ENCODE measurements around the gene CPXM2.

The CPXM2 gene

DNA sequence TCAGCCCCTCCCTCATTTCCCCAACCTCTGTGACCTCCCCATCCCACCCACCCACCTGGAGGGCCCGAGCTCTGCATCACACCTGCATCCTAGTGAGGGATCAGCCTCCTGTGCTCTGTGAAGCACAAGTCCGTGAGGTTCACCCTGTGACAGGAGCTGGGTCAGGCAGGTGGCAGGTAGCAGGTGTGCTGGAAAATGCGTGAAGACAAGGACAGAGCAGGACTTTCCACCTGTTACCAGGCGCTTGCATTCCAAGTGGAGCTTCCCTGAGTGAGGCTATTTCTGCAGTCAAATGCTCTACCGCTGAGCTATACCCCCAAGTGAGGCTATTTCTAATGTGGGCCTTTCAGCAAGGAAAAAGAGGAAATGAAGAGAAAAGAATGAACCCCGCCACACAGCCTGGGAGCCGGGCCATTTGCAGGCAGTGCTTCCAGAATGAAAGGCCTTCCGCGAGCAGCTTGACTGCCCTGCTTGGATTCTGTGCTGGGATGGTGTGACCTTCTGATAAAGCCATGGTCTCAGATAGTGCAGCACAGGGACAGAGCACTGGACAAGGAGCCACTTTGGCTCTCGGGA, 13.3 kb upstream of the CPXM2 start:
- ATAC-seq: no peak

DNA sequence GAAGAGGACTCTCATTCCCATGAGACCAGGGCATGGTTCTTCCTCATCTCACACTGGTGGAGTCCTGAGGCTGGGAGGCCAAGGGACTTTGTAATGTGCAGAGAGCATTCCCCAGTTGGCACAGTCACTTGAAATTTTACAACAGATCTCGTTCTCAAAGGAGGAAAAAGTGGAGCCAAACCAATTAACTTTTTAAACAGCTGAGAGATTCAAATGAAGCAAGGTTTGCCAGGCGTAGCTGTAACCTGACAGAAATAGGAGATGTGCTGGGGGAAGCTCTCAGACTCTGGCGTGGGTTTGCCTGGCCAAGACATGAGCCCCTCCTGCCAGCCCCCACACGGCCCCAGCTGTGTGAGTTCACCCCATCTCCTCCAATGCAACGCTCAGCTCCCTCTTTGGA, 12.0 kb upstream of the CPXM2 start:
- ATAC-seq: no peak

DNA sequence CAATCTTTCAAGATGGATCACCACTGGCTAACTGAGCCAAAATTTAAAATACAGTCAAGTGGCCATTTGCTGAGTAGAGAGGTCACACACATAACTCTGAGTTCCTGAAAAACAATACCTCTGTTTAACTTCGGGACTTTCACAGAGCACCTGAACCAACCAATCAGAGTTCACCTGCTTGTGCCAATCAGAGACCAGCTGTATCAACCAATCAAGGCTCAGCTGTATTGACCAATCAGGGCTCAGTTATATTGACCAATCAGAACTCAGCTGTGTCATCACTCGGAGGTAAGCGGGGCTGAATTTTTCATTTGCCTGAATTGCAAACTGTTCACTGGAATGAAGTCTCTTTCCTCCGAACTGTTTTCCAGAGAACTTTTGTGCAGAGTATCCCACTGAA, 10.0 kb upstream of the CPXM2 start:
- no peak for ATAC-seq

DNA sequence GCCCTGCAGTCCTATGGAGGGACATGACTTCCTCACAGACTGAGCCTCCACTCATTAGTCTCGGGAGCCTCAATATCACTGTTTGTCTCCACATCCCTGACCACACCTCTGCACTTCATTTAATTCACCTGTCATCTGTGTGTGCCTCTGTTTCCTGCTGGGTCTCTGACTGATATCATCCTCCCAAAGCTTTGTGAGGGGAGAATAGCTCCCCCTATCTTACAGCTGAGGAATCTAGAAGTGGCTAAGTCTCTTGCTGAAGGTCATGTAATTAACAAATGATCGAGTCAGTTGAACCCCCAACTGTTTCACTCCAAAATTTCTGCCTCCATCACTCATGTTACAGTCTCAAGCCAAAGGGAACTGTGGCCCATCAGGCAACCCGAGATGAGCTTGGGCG, 5.5 kb upstream of the CPXM2 start:
- no peak for ATAC-seq

DNA sequence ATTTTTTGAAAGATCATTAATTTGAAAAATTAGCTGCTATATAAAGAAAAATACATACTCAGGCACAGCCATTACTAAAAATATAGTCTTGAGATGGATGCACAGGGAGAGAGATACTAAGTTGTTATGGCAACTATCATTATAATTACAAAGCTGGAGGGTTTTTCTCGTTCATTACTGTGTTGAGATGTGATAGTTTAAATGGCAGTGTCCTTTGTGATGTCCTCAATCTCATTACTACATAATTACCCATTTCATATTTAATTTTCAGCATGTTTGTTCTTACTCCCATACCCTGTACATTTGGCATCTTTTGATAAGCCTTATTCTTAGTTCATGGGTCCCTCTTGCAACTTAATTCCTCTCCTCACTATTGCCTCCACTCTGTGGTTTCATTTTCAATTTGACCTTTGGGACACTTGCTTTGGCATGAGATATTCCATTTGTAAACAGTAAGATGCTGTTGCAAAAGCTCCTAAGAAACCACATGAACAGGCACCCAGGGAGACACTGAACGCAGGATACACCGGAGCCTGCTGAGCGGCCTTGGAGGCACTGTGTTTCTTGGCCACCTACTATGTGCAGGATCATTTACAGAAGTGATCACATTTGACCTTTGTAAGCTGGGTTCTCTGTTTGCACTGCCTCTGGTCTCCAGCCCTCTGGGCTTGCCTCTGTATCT, 4.8 kb upstream of the CPXM2 start:
- no peak for ATAC-seq

DNA sequence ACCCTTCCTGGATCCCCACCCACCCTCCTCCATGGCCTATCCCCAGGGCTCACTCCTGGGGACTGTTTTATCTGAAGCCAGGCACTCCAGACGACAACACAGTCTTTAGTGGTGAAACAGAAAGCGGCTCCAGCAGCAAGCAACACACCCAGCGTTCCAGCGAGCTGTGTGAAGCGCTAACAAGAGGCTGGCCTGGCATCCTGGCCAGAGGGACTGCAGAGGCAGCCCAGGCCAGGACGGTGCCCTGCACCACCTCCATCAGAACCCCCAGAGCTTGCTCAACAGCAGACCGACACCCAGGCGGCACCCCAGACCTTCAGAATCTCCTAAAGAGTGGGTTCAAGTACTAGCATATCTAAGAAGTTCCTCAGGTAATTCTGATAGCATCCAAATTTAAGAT, 2.0 kb upstream of the CPXM2 start:
- ATAC-seq: no peak

DNA sequence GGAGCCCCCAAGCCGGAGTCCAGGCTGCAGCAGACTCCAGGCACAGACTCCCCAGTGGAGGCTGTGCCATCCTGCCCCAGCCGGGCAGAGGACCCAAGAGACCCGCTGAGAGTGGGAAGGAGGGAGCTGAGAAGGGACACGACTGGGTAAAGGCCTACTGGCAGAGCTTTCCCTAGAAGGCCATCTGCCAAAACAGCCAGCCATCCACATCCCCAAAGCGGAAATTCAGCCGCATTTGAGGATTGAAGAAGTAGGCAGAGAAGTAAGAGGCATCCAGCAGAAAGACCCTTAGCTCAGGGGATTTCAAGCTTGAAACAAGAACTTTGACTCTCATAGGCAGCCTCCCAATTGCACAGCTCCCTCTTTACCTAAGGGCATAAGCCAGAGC, 857 bp downstream of the CPXM2 start:
- ATAC-seq: no peak

DNA sequence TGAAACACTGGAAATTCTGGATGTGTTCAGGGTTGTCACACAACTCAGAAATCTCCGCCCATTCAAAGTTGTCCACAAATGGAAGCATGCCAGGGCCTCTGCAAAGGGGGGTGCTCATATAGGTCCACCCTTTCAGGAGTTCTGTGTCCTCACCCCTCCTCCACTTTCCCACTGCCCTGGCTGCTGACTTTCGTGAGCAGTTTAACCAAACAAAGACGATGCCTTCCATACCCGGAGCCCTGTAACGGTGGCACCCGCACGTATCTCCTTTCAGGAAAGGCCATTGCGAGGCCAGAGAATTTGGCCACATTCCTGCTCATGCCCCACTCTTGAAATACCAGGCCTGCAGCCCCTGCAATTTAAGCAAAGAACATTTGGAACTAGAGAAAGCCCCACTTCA, 1.4 kb downstream of the CPXM2 start:
- no peak for ATAC-seq

DNA sequence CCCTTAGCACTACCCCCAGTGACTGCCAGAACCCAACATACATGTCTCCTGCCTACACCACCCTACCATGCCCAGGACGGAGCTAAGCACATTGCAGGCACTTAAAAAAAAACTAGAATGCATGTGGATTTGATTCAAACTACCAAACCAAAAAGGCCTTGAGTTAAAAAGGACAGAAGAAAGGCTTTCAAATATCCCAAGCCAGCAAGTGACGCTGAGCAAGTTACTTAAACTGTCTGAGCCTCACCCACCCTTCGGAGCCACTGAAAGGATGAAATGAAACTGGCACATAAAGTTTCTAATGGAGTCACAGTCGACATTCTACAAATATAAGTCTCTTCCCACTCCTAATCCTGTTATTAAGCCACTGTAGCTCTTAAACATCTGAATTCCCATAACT, 1.8 kb downstream of the CPXM2 start:
- no peak for ATAC-seq

DNA sequence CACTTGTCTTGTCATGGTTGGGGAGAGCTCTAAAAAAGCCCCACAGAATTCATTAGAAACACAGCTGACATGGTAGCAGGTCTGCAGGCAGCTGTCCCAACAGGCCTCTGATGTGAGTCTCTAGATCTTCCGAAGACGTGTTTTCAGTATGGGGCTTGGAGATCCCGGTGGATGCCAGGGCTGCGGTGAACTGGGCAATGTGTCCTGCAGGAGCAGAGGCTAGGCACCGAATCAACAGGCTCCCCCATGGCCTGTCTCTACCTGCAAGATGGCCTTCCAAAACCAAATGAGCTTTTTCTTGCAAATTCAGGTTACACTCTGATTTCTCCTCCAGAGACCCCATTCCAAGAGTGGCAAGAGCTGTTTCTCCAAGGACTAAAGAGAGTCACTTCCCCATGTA, 2.9 kb downstream of the CPXM2 start:
- no peak for ATAC-seq

DNA sequence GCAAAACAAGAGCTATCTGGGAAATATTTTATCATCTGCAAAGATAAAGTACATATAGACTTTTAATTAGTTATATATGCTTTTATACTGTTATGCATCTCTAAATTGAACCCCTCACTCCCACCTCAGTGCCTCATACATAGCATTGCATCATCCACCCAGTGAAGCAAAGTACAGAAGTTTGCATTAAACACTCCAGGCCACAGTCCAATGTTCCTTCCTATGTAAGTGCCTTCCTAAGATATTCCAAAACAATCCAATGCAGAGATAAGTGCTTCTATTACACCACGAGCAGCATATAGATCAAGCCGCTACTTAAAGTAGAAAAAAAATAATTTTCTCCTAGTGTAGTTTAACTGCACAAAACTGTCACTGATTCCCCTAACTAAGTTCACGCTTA, 3.4 kb downstream of the CPXM2 start:
- ATAC-seq: no peak

DNA sequence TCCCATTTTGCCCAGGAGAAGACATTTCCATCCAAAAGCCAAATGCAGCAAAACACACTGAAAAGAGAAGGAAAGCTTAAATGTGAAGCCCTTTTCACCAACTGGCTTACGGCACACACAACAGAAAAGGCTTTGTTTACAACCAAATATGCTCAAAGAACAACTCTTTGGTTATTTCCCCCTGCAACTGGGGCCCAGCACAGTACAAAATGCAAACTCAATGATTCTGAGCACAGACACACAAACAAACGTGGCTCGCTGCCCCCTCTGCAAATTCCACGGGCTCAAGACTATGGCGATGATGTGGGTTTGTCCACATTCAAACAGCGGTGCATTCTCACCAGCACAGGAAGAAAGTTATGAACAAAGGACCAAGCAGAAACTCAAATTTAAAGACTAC, 5.3 kb downstream of the CPXM2 start:
- ATAC-seq: no peak

DNA sequence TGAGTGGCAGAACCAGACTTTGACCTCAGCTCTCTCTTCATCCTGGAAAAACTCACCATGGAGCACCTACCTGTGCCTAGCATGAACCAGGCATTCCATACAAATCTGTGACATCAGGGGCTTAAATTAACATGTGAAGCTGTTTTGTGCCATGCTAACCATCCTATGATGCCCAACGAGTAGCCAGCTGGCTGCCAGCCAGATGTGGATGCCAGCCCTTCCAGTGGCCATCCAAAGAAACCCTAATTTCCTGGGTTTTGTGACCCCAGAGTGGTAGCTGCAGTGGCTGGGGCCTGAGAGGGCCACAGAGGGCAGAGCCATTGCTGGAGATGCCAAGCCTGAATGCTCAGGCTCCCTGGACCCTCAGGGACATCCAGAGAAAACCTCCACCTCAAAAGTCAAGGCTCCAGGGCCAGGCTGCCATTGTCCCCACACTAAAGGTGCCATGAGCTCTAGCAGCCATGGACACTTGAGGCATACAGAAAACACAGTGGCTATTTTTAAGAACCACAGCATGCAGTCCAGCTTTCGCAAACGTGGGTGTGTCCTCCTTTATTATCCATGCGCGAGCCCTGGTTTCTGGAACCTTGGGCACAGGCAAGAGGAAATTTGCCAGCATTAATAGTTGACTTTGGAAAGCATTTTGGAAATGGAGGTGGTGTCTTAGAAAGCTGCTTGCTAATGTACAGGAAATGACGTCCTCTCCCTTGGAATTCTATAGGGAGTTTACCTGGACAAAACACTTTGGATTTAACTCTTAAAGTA, 6.0 kb downstream of the CPXM2 start:
- ATAC-seq: no peak

DNA sequence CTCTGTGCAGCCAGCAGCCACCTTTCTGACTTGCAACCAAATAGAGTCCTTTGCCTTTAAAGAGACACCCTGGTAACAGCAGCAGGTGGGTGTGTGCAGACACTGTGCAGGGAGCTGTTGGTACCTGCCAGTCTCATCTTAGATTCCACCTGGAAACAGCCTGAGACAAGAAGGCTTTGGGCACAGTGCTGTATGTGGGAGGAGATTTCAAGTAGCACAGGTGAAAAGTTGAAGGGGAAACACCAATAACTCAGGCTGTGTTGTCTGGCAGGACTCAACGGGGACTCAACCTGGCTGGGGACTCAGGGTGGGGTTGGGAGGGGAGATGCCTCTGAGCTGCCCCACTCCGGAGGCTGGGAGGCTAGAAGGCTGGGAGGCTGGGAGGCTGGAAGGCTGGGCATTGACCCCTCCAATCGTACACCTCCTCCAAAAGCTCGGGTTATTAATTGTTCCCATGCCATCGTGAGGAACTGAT, 6.7 kb downstream of the CPXM2 start:
- no peak for ATAC-seq

DNA sequence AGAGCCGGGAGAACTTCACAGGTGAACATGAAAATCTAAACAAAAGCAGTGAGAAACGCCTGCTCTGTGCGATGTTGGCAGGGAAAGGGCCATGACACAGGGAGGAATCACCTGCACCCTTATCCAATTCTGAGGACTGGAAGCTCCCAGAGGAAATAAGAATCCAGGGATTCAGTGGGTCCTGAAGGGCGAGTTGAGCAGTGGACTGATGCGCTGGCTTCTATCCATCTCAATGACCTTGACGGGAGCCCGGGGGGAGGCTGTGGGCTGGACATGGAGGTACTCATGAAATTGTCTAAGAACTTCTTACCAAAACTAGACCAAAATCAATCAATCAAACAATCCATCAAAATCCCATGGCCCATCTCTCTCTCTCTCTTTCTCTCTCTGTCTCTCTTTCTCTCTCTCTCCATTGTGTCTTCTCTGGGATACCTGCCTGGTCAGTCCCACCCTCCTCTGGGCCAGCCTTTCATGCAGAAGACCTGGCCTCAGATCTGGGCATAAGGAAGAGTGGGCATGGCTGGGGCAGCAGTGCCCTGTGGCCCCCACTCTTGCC, 7.2 kb downstream of the CPXM2 start:
- ATAC-seq: no peak

DNA sequence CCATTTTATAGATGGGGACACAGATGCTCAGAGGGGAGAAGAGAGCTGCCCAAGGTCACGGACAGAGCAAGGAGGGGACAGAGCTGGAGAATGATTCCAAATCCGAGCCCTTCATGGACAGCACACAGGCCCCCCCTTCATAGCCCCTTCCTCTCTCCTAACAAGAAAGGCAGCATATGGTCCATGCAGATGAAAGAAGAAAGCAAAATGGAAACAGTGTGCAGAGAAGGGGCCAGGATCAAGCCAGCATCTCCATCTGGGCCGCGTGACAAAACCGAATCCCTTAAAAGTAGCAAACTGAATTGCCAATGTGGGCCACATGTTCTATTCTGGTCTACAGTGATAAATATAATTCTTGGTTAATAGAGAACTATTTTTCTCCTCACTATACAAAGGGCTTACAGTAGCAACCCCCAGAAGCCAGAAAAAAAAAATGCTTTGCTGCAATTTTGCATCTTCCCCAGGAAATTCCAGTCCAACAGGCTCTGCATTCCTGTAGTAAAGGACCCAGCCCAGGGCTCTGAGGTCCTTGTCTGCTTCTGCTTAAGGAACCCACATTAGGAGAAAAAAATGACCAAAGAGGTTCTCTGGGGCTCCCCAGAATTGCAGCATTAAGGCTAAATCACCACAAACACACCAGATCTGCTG, 7.8 kb downstream of the CPXM2 start:
- ATAC-seq: no peak

DNA sequence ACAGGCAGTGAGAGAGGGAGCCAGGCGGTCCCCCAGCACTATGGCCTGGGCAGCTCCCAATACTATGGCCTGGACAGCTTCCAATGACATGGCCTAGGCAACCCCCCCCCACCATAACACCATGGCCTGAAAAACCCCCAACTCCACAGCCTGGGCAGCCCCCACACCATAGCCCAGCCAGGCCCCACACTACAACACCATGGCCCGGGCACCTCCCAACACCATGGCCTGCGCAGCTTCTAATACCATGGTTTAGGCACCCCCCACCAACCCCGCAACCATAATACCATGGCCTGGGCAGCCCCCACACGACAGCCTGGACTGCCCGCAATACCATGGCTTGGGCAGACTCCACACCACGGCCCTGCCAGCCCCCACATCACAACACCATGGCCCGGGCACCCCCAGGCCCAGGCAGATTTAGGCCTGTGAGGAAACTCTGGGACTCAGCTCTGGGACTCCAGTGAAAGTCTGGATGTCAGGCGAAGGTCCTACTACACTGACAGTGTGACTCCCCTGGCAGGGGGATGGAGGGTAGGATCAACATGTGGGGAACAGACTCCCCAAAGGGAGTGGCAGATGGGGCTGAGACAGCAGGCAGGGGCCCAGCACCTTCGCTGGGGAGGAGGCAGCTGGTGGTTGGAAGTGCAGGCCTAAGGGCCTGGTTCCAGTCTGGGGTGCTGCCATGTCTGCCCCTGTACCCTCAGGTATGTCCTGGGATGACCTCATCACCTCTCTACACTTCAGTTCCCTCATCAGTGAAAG, 8.7 kb downstream of the CPXM2 start:
- ATAC-seq: no peak

DNA sequence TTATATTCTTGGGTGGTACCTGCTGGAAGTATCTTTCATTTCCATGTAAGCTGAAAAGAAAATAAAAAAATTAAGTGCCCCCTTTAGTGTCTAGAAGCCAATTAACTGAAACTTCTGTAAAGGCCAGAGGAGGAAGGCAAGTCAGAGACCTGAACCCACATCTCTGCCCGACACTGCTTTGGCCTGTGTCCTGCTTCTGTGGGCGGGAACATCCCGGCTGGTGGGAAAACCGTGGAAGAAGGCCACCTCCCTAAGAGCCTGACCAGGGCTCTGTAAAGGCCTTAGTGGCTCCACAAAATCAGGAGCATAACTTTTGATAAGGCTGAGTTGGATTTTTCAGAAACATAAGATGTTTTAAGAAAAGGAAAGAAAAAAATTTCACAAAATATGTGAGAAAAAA, 9.4 kb downstream of the CPXM2 start:
- no peak for ATAC-seq

DNA sequence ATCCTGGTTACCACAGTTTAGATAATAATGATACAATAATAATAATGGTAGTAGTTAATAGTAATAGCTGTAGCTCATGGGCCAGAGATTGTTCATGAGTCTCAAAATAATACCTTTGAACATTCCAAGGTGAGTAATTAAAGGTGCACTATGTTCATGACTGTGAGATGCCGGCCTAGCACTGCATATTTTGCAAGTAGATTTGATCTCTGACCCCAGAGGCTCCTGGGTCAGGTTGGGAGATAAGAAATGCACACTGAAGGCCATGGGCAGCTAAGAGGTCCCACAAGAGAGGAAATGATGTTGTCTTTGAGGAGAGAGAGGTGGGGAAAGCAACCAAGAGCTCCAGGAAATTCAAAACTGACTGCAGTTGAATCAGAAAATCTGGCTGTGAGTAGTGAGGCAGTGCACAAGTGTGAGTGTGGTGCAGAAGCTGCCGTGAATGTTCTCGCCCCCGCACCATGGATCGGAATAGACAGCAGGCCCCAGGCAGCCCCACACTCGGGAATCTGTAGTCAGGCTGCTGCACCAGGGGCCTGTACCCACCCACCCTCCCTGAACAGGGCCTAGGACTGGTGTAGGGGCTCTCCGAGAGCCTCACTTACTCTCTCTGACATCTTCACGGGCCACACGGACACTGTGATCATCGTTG, 11.9 kb downstream of the CPXM2 start:
- ATAC-seq: no peak

DNA sequence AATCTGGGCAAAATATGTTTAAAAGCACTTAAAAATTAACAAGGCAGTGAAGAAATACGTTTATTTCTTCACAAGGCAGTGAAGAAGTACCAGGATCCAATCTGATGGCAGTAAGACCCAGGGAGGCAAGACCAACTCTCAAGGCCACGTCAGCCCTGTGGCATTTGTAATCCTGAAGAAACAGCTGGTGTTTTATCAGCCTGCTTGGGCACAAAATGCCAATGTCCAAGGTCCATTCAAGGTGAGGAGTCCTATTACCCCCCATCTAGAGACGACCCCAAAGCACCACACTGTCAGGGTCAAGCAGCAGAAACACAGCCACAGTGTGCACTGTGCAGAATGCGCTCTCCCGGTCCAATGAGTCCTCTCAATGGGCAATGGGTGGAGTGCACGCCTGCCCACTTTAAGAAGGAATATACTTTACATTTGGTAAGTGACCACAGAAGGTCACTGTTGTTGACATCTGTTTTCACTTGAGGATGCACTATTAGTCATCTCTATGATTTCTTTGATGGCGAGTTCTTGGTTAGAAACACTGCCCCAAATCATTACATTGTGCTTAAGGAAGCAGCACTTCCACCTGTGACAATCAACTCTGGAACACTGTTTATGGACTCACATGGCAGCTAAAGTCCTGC, 12.8 kb downstream of the CPXM2 start:
- ATAC-seq: no peak

DNA sequence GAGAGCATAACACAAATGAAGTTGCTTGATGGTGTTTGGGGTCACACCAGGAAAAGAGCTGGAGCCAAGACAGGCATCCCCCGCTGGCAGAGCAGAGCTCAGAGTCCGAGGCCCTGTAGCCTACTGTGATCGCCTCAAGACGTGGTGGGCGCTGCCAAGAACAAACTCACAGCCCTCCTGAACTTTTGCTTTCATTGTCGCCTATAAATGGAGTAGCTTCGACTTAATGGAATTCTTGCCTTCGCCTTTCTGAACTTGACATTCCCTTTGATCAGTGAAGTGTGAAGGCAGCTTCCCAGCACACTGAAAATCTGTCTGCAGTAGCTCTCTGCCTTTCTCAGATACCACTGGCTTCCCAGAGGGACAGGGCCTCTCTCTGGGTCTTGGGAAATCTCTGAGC, 21.3 kb downstream of the CPXM2 start:
- ATAC-seq: no peak

DNA sequence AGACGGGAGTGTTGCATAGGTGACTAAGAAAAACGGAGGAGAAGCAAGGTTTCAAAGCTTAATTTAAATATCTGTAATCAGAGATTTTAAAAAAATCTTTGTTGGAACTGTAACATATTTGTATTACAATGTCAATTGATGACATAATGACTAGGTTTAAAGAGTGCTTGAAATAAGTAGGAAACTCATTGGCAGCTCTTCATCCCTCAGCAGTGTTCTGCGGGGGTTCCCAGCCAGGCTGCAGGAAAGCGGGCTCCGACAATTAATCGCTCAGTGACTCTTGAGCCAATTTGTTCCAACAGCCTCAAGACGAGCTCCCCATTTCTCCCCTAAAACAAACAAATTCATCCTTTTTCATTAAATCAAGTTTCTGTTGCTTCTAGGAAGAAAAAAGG, 22.6 kb downstream of the CPXM2 start:
- no peak for ATAC-seq

Data from activated CD4-positive, CD25-positive, alpha-beta regulatory T cell treated with anti-CD3 and anti-CD28 coated beads, Interleukin-2, amount 50 U/mL, for 24 hours (primary cell).